ENCODE data around the gene PLXND1.

Gene PLXND1

GRCh38 chr3:129602730-129603560, 3.5 kb downstream of the PLXND1 start:
- no peak for DNase-seq (ENCODE audit: low read depth in 2 of 2)

- no peak for DNase-seq (ENCODE audit: low read depth in 2 of 2)
Measured at GRCh38 chr3:129602309-129602708, 4.2 kb downstream of the PLXND1 start.

- no peak for DNase-seq (ENCODE audit: low read depth in 2 of 2)
Measured at GRCh38 chr3:129601713-129602112, 4.8 kb downstream of the PLXND1 start.

GRCh38 chr3:129600348-129600747, 6.1 kb downstream of the PLXND1 start:
- no peak for DNase-seq (ENCODE audit: low read depth in 2 of 2)

GRCh38 chr3:129599607-129600006, 6.9 kb downstream of the PLXND1 start:
- no peak for DNase-seq (ENCODE audit: low read depth in 2 of 2)

- DNase-seq (ENCODE audit: low read depth in 2 of 2), result no peak
Measured at GRCh38 chr3:129599073-129599472, 7.4 kb downstream of the PLXND1 start.

GRCh38 chr3:129598484-129598883, 8.0 kb downstream of the PLXND1 start:
- DNase-seq (ENCODE audit: low read depth in 2 of 2), result no peak

- no peak for DNase-seq (ENCODE audit: low read depth in 2 of 2)
Measured at GRCh38 chr3:129598000-129598381, 8.5 kb downstream of the PLXND1 start.

GRCh38 chr3:129597087-129597999, 9.1 kb downstream of the PLXND1 start:
- DNase-seq (ENCODE audit: low read depth in 2 of 2), result no peak

- DNase-seq (ENCODE audit: low read depth in 2 of 2), result no peak
Measured at GRCh38 chr3:129596194-129597086, 10.0 kb downstream of the PLXND1 start.

GRCh38 chr3:129595544-129596193, 10.8 kb downstream of the PLXND1 start:
- no peak for DNase-seq (ENCODE audit: low read depth in 2 of 2)

GRCh38 chr3:129594907-129595390, 11.5 kb downstream of the PLXND1 start:
- no peak for DNase-seq (ENCODE audit: low read depth in 2 of 2)

- no peak for DNase-seq (ENCODE audit: low read depth in 2 of 2)
Measured at GRCh38 chr3:129594409-129594808, 12.1 kb downstream of the PLXND1 start.

- peak in 1 of 2 donors; percentile 12 for DNase-seq (ENCODE audit: low read depth in 2 of 2)
Measured at GRCh38 chr3:129593595-129594339, 12.7 kb downstream of the PLXND1 start.

- no peak for DNase-seq (ENCODE audit: low read depth in 2 of 2)
Measured at GRCh38 chr3:129593230-129593594, 13.3 kb downstream of the PLXND1 start.

- DNase-seq (ENCODE audit: low read depth in 2 of 2), result no peak
Measured at GRCh38 chr3:129592381-129593131, 13.9 kb downstream of the PLXND1 start.

- no peak for DNase-seq (ENCODE audit: low read depth in 2 of 2)
Measured at GRCh38 chr3:129591932-129592331, 14.5 kb downstream of the PLXND1 start.

GRCh38 chr3:129590215-129590614, 16.3 kb downstream of the PLXND1 start:
- no peak for DNase-seq (ENCODE audit: low read depth in 2 of 2)

- DNase-seq (ENCODE audit: low read depth in 2 of 2), result no peak
Measured at GRCh38 chr3:129587566-129588210, 18.8 kb downstream of the PLXND1 start.
